ENCODE data around the gene RNF144A.
"Not testable (repeated sequence)": the region's sequence is repeated elsewhere in the genome, so short reads cannot be mapped to it uniquely, and the experiment has no call there.

Gene RNF144A

DNA sequence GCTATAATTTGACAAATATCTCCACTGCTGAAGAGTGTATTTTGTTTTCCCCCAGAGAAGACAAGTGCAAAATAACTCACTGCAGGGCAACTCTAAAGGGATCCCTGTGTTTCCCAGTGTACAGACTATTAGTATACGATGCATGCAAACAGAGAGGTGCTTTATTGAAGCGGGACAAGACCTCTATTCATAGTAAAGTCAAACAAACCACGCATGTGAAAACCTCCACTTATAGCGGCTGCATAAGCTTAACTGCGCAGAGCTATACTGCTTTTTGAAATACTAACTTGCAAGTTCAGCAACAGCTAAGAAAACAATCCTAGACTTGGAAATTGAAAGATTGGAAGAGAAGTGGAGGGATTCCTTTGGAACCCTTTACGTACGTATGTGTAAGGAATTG lies 15.6 kb downstream of the RNF144A start:
- Histone ChIP-seq H3K27ac (ENCODE audit: low read depth, low read length) (no peak overlapping the region), H3K4me1 (ENCODE audit: insufficient read depth, low read length) (peaks cover 5% of the 10 kb centered on the region), H3K9ac (ENCODE audit: low read length) (no peak overlapping the region)

DNA sequence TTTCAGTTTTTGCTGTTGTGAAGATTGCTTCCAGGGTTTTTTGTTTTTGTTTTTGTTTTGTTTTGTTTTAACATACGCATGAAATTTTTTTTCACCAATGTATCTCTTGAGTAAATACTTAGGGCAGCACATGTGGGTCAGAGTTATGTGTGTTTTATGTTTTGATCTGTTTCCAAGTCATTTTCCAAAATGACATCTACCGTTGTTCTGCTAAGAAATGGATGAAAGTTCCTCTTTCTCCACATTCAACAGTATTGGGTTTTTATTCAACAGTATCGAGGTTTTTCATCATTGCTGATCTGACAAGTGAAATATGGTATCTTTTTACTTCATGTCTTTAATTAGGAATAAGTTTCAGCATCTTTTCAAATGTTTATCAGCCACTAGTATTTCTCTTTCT lies 16.7 kb downstream of the RNF144A start:
- Histone ChIP-seq H3K4me1 (ENCODE audit: insufficient read depth, low read length) (peaks cover 6% of the 10 kb centered on the region), H3K9me3 (ENCODE audit: low read length) (no peaks in the 10 kb centered on the region), H3K27me3 (ENCODE audit: control insufficient read depth in 1 of 2, insufficient read depth in 2 of 2, low read length in 2 of 2) (no peaks in the 10 kb centered on the region), H3K36me3 (ENCODE audit: insufficient read depth, low read length) (no peaks in the 10 kb centered on the region), H3K9ac (ENCODE audit: low read length) (no peak overlapping the region), H3K27ac (ENCODE audit: low read depth, low read length) (no peak overlapping the region), H3K4me3 (ENCODE audit: low read depth in 1 of 2, low read length in 2 of 2) (no peak overlapping the region)

More for the DNA sequence above, 15.6 kb downstream of the RNF144A start:
- H3K4me3 ChIP-seq (ENCODE audit: low read depth in 1 of 2, low read length in 2 of 2): no peak overlapping the region
- H3K27me3 ChIP-seq (ENCODE audit: control insufficient read depth in 1 of 2, insufficient read depth in 2 of 2, low read length in 2 of 2): no peaks in the 10 kb centered on the region
- no peaks in the 10 kb centered on the region for H3K9me3 ChIP-seq (ENCODE audit: low read length)
- no peaks in the 10 kb centered on the region for H3K36me3 ChIP-seq (ENCODE audit: insufficient read depth, low read length)

DNA sequence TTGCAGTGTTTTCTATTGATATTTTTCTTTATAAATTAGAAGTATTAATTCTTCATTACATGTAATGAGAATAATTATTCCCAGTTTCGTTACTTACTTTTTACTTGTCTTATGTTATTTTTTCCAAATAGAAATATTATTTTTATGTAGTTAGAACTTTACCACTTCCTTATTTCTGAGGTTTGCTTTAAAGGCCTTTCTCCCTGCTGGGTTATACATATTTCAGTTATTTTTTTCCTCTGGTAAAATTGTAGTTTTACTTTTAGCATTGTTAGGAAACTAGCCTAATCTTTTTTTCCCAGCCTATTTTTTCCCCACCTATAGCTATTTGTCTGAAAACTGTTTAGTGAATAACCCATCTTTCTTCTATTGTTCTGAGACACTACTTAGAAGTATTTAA lies 17.1 kb downstream of the RNF144A start:
- no peak overlapping the region for H3K27ac ChIP-seq (ENCODE audit: low read depth, low read length)
- H3K27me3 ChIP-seq (ENCODE audit: control insufficient read depth in 1 of 2, insufficient read depth in 2 of 2, low read length in 2 of 2): no peaks in the 10 kb centered on the region
- no peak overlapping the region for H3K4me3 ChIP-seq (ENCODE audit: low read depth in 1 of 2, low read length in 2 of 2)

DNA sequence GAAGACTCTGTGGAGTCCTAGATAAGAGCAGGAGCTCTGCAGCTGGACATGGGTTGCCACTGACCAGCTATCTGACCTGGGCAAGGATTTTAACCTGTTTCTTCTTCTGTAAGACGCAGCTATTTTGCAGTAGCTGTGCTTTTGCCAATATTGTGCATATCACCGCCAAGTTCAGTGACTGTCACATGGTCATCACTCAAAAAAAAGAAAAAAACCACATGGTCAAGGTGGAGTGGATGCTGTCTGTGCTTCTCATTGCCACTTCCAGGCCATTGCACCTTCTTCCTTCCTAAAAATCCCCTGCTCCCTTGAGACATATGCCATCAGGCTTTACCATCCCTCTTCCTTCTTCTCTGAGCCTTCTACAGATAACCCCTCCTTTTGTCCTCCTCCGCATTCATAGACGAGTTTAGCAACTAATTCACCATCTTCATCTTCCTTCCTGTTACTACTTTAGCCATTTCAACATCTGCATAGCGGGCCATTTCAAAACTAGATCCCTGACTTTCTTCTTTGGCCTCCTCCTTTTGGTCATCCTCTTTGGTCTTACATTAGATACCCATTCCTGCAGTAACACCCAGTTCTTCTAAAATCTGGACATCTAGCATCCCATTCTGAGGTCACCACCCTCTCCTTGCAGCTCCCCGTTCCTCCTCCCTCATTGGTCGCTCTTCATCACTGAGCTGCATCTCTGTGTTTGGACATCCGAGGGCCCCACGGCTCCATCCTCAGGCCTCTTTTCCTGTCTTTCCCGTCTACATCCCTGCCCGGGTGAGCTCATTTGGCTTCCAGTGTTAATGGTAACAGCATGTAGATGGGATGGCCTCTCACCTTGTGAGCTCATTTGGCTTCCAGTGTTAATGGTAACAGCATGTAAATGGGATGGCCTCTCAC lies 17.8 kb downstream of the RNF144A start:
- no peaks in the 10 kb centered on the region for H3K36me3 ChIP-seq (ENCODE audit: insufficient read depth, low read length)
- no peaks in the 10 kb centered on the region for H3K27me3 ChIP-seq (ENCODE audit: control insufficient read depth in 1 of 2, insufficient read depth in 2 of 2, low read length in 2 of 2)
- no peak overlapping the region for H3K27ac ChIP-seq (ENCODE audit: low read depth, low read length)
- H3K4me1 ChIP-seq (ENCODE audit: insufficient read depth, low read length): peaks cover 10% of the 10 kb centered on the region
- no peaks in the 10 kb centered on the region for H3K9me3 ChIP-seq (ENCODE audit: low read length)
- no peak overlapping the region for H3K4me3 ChIP-seq (ENCODE audit: low read depth in 1 of 2, low read length in 2 of 2)
- H3K9ac ChIP-seq (ENCODE audit: low read length): no peak overlapping the region

More for the DNA sequence above, 17.1 kb downstream of the RNF144A start:
- Histone ChIP-seq H3K4me1 (ENCODE audit: insufficient read depth, low read length) (peaks cover 10% of the 10 kb centered on the region), H3K36me3 (ENCODE audit: insufficient read depth, low read length) (no peaks in the 10 kb centered on the region), H3K9me3 (ENCODE audit: low read length) (no peaks in the 10 kb centered on the region), H3K9ac (ENCODE audit: low read length) (no peak overlapping the region)

DNA sequence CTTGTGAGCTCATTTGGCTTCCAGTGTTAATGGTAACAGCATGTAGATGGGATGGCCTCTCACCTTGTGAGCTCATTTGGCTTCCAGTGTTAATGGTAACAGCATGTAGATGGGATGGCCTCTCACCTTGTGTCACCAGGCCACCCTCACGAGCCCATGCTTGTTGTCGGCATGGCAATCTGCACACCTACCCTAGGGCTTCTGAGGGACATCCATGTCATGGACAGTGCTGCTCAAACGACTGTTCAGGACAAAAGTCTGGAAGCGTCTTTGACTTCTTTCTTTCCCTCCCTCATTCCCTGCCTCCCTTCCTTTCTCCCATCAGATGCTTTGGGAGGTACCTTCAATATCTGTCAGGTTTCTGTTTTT lies 18.4 kb downstream of the RNF144A start:
- H3K27ac ChIP-seq (ENCODE audit: low read depth, low read length); H3K9ac ChIP-seq (ENCODE audit: low read length); H3K36me3 ChIP-seq (ENCODE audit: insufficient read depth, low read length); H3K9me3 ChIP-seq (ENCODE audit: low read length); H3K4me3 ChIP-seq (ENCODE audit: low read depth in 1 of 2, low read length in 2 of 2); H3K27me3 ChIP-seq (ENCODE audit: control insufficient read depth in 1 of 2, insufficient read depth in 2 of 2, low read length in 2 of 2): not testable (repeated sequence)
- peaks cover 11% of the 10 kb centered on the region for H3K4me1 ChIP-seq (ENCODE audit: insufficient read depth, low read length)

DNA sequence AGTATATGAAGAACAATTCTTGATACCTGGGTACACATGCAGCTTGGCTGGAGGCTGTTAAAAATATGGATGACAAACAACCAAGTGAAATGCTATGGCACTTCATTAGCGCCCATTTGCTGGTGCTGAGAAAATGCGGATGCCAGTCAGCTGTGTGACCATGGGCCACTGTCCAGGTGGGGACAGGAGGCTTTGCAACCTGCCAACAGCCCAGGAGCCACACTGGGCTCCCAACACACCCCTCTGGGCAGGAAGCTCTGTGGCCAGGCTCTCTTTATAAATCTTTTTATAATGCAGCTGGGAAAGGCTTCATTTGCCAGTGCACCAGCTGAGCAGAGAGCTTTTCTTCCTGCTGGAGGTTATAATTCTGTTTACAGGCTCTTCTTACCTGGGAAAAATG lies 19.9 kb downstream of the RNF144A start:
- H3K27ac ChIP-seq (ENCODE audit: low read depth, low read length): no peak overlapping the region
- H3K36me3 ChIP-seq (ENCODE audit: insufficient read depth, low read length): no peaks in the 10 kb centered on the region
- H3K4me3 ChIP-seq (ENCODE audit: low read depth in 1 of 2, low read length in 2 of 2): no peak overlapping the region
- H3K4me1 ChIP-seq (ENCODE audit: insufficient read depth, low read length): peaks cover 24% of the 10 kb centered on the region
- H3K9ac ChIP-seq (ENCODE audit: low read length): no peak overlapping the region
- H3K27me3 ChIP-seq (ENCODE audit: control insufficient read depth in 1 of 2, insufficient read depth in 2 of 2, low read length in 2 of 2): no peaks in the 10 kb centered on the region
- no peaks in the 10 kb centered on the region for H3K9me3 ChIP-seq (ENCODE audit: low read length)

DNA sequence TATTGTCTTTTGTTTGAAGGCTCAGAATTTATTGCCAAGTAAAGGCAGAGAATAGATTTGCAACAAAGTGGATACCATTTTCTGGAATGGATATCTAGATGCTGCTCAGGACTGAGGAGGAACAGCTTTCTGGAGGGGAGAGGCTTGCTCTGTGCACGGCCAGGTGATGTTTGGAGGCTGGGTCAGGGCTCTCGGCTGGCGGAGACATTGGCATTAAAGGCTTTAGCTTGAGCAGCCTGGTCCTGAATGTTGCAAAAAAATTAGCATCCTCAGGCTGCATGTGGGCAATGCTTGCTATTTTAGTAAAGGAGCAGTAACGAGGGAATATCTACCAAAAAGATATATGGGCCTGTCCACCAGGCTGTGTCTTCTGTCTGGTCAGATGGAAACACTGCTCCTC lies 20.4 kb downstream of the RNF144A start:
- no peak overlapping the region for H3K4me3 ChIP-seq (ENCODE audit: low read depth in 1 of 2, low read length in 2 of 2)
- H3K27ac ChIP-seq (ENCODE audit: low read depth, low read length): no peak overlapping the region
- H3K36me3 ChIP-seq (ENCODE audit: insufficient read depth, low read length): no peaks in the 10 kb centered on the region
- peaks cover 24% of the 10 kb centered on the region for H3K4me1 ChIP-seq (ENCODE audit: insufficient read depth, low read length)
- H3K27me3 ChIP-seq (ENCODE audit: control insufficient read depth in 1 of 2, insufficient read depth in 2 of 2, low read length in 2 of 2): no peaks in the 10 kb centered on the region
- no peaks in the 10 kb centered on the region for H3K9me3 ChIP-seq (ENCODE audit: low read length)
- no peak overlapping the region for H3K9ac ChIP-seq (ENCODE audit: low read length)

DNA sequence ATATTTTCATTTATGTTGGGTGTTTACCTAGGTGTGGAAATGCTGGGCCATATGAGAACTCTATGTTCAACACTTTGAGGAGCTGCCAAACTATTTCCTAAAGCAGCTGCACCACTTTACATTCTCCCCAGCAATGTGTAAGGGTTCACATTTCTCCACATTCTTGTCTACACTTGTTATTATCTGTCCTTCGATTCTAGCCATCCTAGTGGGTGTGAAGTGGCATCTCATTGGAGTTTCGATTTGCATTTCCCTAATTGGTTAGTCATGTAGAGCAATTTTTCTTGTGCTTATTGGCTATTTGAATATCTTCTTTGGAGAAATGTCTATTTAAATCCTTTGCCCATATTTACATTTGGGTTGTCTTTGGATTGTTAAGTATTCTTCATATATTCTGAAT lies 21.9 kb downstream of the RNF144A start:
- Histone ChIP-seq H3K4me3 (ENCODE audit: low read depth in 1 of 2, low read length in 2 of 2) (no peak overlapping the region), H3K27me3 (ENCODE audit: control insufficient read depth in 1 of 2, insufficient read depth in 2 of 2, low read length in 2 of 2) (no peaks in the 10 kb centered on the region), H3K27ac (ENCODE audit: low read depth, low read length) (no peak overlapping the region), H3K4me1 (ENCODE audit: insufficient read depth, low read length) (peaks cover 24% of the 10 kb centered on the region), H3K36me3 (ENCODE audit: insufficient read depth, low read length) (no peaks in the 10 kb centered on the region), H3K9ac (ENCODE audit: low read length) (no peak overlapping the region), H3K9me3 (ENCODE audit: low read length) (no peaks in the 10 kb centered on the region)

DNA sequence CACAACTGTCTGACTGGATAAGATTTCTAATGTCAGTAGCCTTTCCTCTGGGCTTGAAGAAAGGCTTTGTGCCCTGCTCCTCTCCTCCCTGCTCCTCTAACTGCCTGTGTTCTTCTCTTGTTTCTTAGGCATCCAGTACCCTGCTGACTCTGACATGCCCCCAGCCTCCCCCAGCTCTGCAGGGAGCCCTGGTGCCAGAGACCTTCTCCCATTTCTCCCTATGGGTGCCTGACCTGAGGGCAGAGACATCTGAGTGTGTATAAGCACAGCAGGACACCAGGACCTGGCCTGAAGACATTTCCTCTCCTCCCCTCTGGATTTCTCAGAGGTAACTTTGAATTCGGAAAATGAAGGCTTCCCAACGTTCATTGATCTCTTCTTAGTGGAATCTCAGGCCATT lies 23.6 kb downstream of the RNF144A start:
- Histone ChIP-seq H3K9me3 (ENCODE audit: low read length) (no peaks in the 10 kb centered on the region), H3K27me3 (ENCODE audit: control insufficient read depth in 1 of 2, insufficient read depth in 2 of 2, low read length in 2 of 2) (no peaks in the 10 kb centered on the region), H3K36me3 (ENCODE audit: insufficient read depth, low read length) (no peaks in the 10 kb centered on the region), H3K9ac (ENCODE audit: low read length) (no peak overlapping the region), H3K27ac (ENCODE audit: low read depth, low read length) (no peak overlapping the region), H3K4me3 (ENCODE audit: low read depth in 1 of 2, low read length in 2 of 2) (no peak overlapping the region), H3K4me1 (ENCODE audit: insufficient read depth, low read length) (peaks cover 32% of the 10 kb centered on the region)

DNA sequence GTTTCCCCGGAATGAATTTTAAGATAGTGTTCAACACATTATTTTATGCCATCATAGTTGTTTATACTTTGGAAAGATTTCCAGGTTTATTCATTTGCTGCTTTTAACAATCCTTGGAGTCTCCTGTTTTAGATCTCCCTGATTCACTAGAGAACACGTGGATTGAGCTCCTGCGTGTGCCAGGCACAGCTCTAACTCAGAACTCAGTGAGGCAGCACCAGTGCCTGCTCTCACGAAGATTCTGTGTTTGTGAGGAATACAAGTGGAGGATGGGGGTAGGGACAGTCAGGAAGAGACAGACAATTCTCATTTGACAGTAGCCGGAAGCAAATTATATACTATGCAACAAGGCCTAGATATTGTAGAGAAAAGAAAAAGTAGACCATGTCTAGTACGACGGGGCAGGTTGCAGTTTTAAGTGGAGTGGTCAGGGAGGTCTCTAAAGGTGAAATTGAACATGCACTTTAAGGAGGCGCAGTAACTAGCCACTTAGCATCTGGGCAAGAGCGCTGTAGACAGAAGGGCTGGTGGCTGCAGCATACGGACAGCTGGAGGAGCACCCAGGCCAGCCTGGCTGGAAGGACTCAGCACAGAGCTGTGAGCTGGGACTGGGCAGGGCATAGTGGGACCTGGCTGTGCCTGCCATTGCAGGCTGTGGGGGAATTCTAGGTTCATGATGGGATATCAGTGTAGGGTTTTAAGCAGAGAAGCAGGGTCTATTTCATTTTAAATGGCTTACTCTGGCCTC lies 24.3 kb downstream of the RNF144A start:
- peaks cover 32% of the 10 kb centered on the region for H3K4me1 ChIP-seq (ENCODE audit: insufficient read depth, low read length)
- H3K9ac ChIP-seq (ENCODE audit: low read length): no peak overlapping the region
- H3K27me3 ChIP-seq (ENCODE audit: control insufficient read depth in 1 of 2, insufficient read depth in 2 of 2, low read length in 2 of 2): no peaks in the 10 kb centered on the region
- no peaks in the 10 kb centered on the region for H3K36me3 ChIP-seq (ENCODE audit: insufficient read depth, low read length)
- no peak overlapping the region for H3K27ac ChIP-seq (ENCODE audit: low read depth, low read length)
- no peak overlapping the region for H3K4me3 ChIP-seq (ENCODE audit: low read depth in 1 of 2, low read length in 2 of 2)
- no peaks in the 10 kb centered on the region for H3K9me3 ChIP-seq (ENCODE audit: low read length)

DNA sequence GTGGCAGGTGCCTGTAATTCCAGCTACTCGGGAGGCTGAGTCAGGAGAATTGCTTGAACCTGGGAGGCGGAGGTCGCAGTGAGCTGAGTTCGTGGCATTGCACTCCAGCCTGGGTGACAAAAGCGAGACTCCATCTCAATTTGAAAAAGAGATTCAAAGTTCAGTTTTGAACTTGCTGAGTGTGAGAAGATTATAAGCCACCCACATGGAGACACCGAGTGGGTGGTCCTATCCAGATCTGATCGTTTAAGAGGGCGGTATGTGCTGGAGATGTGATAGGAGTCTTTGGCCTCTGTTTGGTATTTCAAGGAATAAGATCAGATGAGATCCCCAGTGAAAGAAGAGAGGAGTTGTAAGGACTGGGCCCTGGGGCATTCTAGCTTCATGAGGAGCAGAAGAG lies 25.6 kb downstream of the RNF144A start:
- no peaks in the 10 kb centered on the region for H3K27me3 ChIP-seq (ENCODE audit: control insufficient read depth in 1 of 2, insufficient read depth in 2 of 2, low read length in 2 of 2)
- H3K9me3 ChIP-seq (ENCODE audit: low read length): no peaks in the 10 kb centered on the region
- no peak overlapping the region for H3K4me3 ChIP-seq (ENCODE audit: low read depth in 1 of 2, low read length in 2 of 2)
- peaks cover 26% of the 10 kb centered on the region for H3K4me1 ChIP-seq (ENCODE audit: insufficient read depth, low read length)
- H3K36me3 ChIP-seq (ENCODE audit: insufficient read depth, low read length): no peaks in the 10 kb centered on the region
- H3K27ac ChIP-seq (ENCODE audit: low read depth, low read length): no peak overlapping the region
- H3K9ac ChIP-seq (ENCODE audit: low read length): no peak overlapping the region

All from muscle layer of colon (tissue), 2 donors.